AG08396 (cell line): ENCODE data around the gene UFC1.
A peak's percentile ranks its signal among the peaks of the same experiment; 100 is the strongest.

Source experiments
- DNase-seq: peaks from one replicate; pipeline ENCODE4 v3.0.0; 2012; ENCODE audit warnings: low spot score, mixed read lengths

The UFC1 gene

GRCh38 chr1:161193561-161194235 is 39.9 kb downstream of the UFC1 start:
- DNase-seq: no peak

DNA sequence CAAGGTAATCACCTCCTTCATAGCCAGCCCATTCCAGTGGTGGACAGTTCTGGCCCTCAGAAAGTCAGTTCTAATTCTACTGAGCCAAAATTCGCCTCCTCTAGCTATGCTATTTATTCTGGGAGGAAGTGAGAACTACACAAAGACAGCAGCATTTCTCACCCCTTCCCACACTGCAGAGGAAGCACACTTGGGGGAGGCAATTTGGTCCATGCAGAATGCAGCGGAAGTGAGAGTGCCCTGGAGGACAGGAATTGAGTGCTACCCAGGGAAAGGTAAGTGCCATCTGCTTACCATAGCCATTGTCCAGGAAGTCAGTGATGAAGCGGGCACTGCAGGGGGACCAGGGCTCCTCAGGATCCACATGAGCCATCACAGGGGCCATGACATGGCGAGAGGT is 41.4 kb downstream of the UFC1 start:
- no peak for DNase-seq

DNA sequence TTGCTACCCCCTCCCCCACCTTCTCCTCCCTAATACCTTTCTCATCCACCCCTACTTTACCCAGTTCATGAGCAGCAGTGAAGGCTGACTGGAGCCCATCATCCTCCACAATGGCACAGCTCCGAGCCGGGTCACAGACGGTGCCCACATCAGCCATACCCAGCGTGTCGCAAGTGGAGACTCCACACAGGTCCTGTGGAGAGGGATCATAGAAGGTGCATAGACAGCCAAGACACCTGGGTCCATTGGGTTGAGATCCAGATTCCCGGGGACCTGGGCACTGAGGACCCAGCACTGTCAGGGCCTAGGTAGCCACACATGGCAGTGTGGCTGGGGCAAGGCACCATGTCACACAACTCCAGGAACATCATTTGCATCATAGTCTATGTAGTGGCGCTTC is 42.3 kb downstream of the UFC1 start:
- no peak for DNase-seq

DNA sequence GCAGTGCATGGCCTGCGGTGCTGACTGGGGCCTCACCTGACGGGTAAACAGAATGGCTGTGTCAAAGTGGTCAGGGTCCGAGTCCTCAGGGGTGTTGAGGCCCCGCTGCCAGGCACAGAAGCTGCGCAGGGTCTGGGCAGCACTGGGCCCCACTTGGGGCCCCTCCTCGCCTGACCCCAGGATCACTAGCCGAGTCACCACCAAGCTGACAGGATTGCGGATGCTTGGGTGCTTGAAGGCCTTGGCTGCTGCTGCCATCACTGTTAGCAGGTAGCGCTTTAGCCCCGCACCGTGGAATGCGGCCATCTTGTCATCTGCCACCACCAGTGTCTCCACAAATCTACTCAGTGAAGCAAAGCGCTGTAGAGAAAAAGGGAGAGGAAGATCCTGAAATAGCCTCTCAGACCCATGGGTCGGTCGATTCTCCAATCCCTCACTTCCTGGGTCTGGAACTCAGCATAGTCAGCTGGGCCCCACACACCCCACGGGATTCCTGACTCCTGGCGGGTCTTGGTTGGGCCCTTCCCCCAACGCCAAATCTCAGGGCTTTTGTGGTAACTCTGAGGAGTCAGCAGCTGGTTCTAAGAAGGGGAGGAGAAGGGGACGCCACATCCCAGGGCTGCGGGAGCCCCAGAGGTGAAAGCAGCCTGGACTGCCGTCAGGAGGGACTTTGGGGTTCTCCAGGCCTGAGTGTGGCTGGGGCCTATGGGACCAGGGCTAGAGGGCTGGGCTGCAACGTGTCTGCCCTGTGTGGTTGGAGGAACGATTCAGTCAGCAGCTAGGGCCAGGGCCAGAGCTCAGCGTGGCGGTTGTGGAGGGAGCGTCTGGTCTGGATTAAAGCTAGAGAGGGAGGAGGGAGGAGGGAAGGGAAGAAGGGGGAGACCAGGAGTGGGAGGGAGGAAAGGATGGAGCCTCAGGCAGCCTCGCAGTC is 43.0 kb downstream of the UFC1 start:
- DNase-seq: peak; percentile 57

DNA sequence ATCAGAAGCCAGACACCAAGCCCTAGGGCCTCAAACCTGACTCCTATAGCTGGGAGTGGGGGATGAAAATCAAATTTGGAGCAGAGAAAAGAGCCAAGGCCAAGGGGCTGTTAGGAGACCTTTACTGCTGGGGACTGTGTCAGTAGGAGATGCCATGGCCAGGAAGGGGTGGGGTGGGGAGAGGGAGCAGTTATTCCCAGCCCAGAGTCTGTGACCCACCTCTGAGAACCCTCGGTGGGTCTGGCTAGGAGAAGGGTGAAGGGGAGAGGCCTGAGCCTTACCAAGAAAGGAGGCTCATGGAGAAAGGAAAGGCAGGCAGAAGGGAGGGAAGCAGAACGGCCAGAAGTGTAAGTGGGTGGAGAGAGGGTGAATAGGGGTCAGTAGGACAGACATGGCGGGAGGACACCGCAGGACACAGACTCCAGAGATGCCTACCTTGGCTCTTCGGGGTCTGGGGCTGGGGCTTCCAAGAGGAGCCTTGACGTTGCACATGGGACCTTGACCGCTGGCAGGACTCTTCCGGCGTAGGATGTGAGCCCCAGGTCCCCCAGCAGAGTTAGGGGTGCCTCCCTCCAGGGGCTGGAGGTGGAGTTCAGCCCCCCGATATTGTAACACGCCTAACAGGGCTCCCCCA is 43.9 kb downstream of the UFC1 start:
- DNase-seq: no peak

DNA sequence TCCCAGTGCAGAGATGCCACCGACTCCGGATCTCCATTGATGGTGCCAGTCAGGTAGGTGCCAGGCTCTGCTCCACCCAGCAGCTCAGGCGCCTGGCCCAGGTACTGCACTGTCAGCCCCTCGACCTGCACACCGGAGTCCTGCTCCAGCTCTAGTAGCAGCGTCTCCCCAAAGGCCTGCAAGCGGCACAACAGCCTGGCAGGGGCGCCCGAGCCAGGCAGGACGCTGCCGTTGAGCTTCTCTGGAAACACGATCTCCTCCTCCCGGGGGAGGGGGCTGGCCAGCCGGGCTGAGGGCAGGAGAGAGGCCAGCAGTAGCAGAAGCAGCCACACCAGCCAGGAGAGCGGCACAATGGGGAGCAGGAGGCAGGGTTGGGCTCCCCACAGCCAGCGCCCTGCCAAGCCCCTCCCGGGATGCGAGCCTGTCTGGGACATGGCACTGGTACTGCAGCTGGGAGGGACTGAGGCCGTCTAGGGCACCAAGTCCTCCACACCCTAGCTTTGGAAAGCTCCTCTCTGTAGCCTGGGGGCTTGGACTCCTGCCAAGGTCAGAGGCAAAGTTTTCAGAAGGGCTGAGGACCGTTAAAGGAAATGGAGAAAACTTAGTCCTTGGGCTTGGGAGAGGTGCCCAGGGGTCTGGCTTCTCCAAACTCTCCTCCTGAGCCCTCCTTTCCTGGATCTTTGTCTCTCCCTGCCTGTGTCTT is 44.6 kb downstream of the UFC1 start:
- DNase-seq: no peak

- peak; percentile 81 for DNase-seq
These were observed 45.2 kb downstream of the UFC1 start, which contains the start of gene ADAMTS4 for GRCh38 chr1:161198897-161199431. Gene ADAMTS4, minus strand, starts transcription at chr1:161199054. Its CDS starts 427 bp downstream, at chr1:161198627.

DNA sequence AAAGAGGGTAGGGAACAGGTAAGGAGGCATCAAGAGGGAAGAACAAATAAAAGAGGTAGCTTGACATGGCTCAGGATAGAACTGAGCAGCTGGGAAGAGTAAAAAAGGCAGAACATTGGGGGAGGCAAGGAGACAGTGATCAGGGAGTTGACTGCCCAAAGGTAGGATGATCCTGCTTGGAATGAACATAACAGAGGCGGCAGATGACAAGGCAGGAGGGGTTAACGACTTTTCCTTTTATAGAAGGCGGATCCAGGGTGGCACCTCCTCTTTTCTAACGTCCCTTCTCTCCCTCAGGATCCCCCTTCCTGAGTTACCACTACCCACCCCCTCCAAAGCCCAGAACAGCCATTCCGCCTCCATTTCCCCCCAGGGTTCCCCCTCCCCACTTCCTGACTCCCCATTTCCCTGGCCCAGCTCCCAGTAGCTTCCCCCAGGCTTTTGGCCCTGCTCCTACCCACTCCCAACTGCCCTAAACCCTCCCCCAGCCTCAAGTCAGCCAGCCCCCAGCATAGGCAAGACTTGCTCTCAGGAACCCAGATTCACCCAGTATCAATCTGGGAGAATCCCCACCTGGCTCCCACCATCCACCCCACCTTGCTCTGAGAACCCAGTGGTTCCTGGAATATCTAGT is 45.8 kb downstream of the UFC1 start:
- no peak for DNase-seq

DNA sequence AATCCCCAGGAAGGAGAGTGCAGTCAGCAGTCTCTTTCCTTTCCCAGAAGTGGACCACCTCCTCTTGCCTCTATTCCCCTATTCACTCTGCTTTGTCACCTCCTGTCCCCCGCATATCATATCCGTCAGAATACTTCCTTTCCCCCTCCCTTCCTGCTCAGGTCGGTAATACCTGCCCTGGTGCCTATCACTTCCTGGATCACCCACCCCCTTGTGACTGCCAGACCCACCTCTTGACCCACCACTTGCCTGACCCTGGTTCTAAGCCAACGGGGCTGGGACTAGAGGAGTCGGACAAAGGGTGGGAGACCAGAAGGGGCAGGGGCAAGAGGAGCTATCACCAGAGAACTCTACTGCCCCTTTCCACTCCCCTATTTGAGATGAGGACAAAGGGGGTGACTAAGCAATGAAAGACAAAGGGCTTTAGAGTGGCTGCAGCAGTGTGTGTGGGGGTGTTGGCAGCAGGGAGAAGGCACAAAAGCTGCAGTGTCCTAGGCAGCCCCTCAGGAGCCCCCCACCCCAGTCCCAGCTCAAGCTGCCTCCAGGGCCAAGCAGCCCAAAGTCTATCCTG is 46.7 kb downstream of the UFC1 start:
- no peak for DNase-seq

GRCh38 chr1:161200992-161201835 is 47.4 kb downstream of the UFC1 start:
- DNase-seq: no peak

GRCh38 chr1:161201836-161202712 is 48.3 kb downstream of the UFC1 start, which contains the start of gene NDUFS2:
Gene NDUFS2, plus strand, starts transcription at chr1:161202367. Its CDS starts 19 bp downstream, at chr1:161202386.
- DNase-seq: peak; percentile 92

- no peak for DNase-seq
These were observed 52.8 kb downstream of the UFC1 start for GRCh38 chr1:161206411-161207140.

GRCh38 chr1:161207173-161207572 is 53.4 kb downstream of the UFC1 start:
- DNase-seq: no peak
